Subcutaneous adipose tissue (tissue), 4 donors: ENCODE measurements around the gene CAMSAP1. TPM values are rescaled to one million over a fixed set of nuclear protein-coding genes. Genes with fewer than 3 reads are reported as not detected.

Experiments
- CTCF ChIP-seq: fragments of 450-650 bp; IDR thresholded peaks from one replicate; pipeline ENCODE4 v1.5.1; 2016; ENCODE audit warnings: low read depth, mild to moderate bottlenecking, control low read depth, antibody characterized with exemption, moderate library complexity
- total RNA-seq, 4 donors: library from RNA; depleted of rRNA; stranded (reverse); fragments of >200 nt; gene quantifications; one replicate each; pipeline ENCODE4 v1.1.0, GENCODE V29; 2016

Gene CAMSAP1
- total RNA-seq, 4 donors from 2014 or later = 23.6 to 35.0 (median 24.1) TPM

GRCh38 chr9:135805422-135806022, 101.8 kb downstream of the CAMSAP1 start:
- no peak for TF ChIP-seq CTCF

GRCh38 chr9:135804581-135805421, 102.5 kb downstream of the CAMSAP1 start:
- TF ChIP-seq CTCF = no peak

- TF ChIP-seq CTCF = no peak
Measured at GRCh38 chr9:135803441-135803840, 103.9 kb downstream of the CAMSAP1 start.

- TF ChIP-seq CTCF = no peak
Measured at GRCh38 chr9:135802876-135803419, 104.4 kb downstream of the CAMSAP1 start.

GRCh38 chr9:135801070-135801469, 106.3 kb downstream of the CAMSAP1 start:
- TF ChIP-seq CTCF = no peak

GRCh38 chr9:135799261-135799660, 108.1 kb downstream of the CAMSAP1 start:
- no peak for TF ChIP-seq CTCF

GRCh38 chr9:135798263-135798585, 109.1 kb downstream of the CAMSAP1 start:
- TF ChIP-seq CTCF = no peak
